HG02763 (cell line): ENCODE results near the gene S100A9.
"Not testable (repeated sequence)": the region's sequence is repeated elsewhere in the genome, so short reads cannot be mapped to it uniquely, and the experiment has no call there.

ENCODE experiments used
- ATAC-seq: cut with Tn5 transposase; IDR thresholded peaks from one replicate; pipeline ENCODE4 v1.9.1; 2021; ENCODE audit warnings: mild to moderate bottlenecking, moderate library complexity; ENCODE audit not compliant: unreplicated experiment

S100A9 gene

GRCh38 chr1:153357853-153358690 is at the start of gene S100A9:
Gene S100A9 (plus strand): TSS chr1:153357854. CDS start chr1:153358284, 430 bp downstream.
- ATAC-seq = no peak

GRCh38 chr1:153308540-153308939 is 49.1 kb upstream of the S100A9 start:
- ATAC-seq = no peak

- ATAC-seq = no peak
Observed at GRCh38 chr1:153309441-153309840, 48.2 kb upstream of the S100A9 start.

- ATAC-seq = no peak
Observed at GRCh38 chr1:153310526-153310925, 47.1 kb upstream of the S100A9 start.

GRCh38 chr1:153312570-153313186 is 45.0 kb upstream of the S100A9 start, which contains the start of gene PGLYRP3:
Gene PGLYRP3 (minus strand): TSS chr1:153312952. CDS start chr1:153310665, 2,287 bp downstream.
- ATAC-seq = no peak

- ATAC-seq = no peak
Observed at GRCh38 chr1:153313288-153313687, 44.4 kb upstream of the S100A9 start.

GRCh38 chr1:153314388-153314787 is 43.3 kb upstream of the S100A9 start:
- ATAC-seq = not testable (repeated sequence)

- not testable (repeated sequence) for ATAC-seq
Observed at GRCh38 chr1:153316013-153316412, 41.6 kb upstream of the S100A9 start.

- not testable (repeated sequence) for ATAC-seq
Observed at GRCh38 chr1:153318145-153318544, 39.5 kb upstream of the S100A9 start.

GRCh38 chr1:153322568-153322967 is 35.1 kb upstream of the S100A9 start:
- no peak for ATAC-seq

- no peak for ATAC-seq
Observed at GRCh38 chr1:153324912-153325311, 32.7 kb upstream of the S100A9 start.

GRCh38 chr1:153333902-153334301 is 23.8 kb upstream of the S100A9 start:
- no peak for ATAC-seq

- no peak for ATAC-seq
Observed at GRCh38 chr1:153336650-153337049, 21.0 kb upstream of the S100A9 start.

GRCh38 chr1:153337980-153338853 is 19.4 kb upstream of the S100A9 start:
- ATAC-seq = no peak

- ATAC-seq = no peak
Observed at GRCh38 chr1:153339802-153340201, 17.9 kb upstream of the S100A9 start.

GRCh38 chr1:153340356-153340755 is 17.3 kb upstream of the S100A9 start:
- no peak for ATAC-seq

- no peak for ATAC-seq
Observed at GRCh38 chr1:153341431-153341934, 16.2 kb upstream of the S100A9 start.

GRCh38 chr1:153342178-153342577 is 15.5 kb upstream of the S100A9 start:
- ATAC-seq = no peak

- no peak for ATAC-seq
Observed at GRCh38 chr1:153343040-153343681, 14.5 kb upstream of the S100A9 start.
